ENCODE measurements around the gene S1PR1.
"Not testable (repeated sequence)": the region's sequence is repeated elsewhere in the genome, so short reads cannot be mapped to it uniquely, and the experiment has no call there.

S1PR1 gene

DNA sequence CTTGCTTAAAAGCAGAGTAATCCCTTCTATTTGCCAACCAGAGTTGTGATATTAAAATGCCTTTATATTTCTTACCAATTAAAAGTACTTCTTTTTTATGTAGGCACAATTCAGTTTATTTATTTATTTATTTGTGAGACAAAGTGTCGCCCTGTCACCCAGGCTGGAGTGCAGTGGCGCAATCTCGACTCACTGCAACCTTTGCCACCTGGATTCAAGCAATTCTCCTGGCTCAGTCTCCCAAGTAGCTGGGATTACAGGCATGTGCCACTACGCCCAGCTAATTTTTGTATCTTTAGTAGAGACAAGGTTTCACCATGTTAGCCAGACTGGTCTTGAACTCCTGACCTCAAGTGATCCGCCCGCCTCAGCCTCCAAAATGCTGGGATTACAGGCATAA is 17.9 kb upstream of the S1PR1 start:
- not testable (repeated sequence) for DNase-seq

DNA sequence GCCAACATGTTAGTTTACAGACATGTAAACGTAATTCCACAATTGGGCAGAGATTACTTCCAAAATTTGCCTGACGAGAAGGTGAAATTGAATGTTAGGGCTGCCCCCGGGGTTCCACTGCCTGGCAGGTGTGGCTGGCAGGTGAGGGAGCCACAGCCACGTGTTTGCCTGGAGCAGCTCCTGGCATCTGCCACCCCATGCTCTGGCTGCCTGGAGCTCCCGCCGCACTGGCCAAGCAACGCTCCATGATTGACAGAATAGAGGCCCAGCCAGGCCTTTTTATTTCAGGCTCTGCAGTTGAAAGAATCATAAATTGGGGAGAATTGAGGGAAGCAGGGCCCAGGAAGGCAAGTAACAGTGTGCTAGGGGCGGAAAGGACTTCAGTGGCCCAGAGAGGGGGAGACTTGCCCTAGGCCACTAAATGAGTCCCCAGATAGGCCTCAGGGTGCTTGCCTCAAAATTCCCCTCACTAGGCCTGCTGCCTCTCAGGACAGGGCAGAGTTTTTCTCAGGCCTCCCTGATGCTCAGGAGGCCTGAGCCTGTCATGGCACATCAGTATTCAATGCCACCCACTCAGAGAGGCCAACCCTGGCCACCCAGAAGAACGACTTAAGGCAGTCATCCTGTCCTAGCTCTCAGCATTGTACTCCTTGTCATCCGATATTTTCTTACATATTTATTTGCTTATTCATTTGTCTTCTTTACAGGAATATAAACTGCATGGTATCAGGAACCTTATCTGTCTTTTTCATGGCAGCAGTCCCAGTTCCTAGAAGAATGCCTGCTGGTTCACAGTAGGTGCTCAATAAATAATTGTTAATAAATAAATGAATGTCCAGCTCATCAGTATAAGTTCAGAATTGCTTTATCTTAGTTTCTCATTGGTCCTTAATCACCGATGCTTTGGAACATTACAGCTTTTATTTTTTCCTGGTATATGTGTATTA is 16.6 kb upstream of the S1PR1 start:
- DNase-seq = no peak

DNA sequence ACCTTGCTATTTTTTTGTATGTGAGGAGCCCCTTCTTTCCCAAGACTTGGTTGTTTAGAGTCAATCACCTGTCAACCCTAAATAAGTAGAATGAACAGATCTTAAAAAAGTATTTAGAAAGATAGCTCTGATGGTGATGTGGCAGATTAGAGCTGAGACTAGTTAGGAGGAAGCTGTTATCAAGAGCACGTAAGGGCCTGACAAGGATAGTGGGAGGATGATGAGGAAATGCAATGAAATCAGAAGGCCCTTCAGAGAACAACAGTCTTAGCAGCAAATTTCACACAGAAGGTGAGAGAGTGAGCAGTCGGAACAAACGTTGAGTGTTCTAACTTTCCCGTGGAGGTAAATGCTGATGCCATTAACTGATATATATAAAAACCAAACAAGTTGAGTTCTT is 15.9 kb upstream of the S1PR1 start:
- no peak for DNase-seq

DNA sequence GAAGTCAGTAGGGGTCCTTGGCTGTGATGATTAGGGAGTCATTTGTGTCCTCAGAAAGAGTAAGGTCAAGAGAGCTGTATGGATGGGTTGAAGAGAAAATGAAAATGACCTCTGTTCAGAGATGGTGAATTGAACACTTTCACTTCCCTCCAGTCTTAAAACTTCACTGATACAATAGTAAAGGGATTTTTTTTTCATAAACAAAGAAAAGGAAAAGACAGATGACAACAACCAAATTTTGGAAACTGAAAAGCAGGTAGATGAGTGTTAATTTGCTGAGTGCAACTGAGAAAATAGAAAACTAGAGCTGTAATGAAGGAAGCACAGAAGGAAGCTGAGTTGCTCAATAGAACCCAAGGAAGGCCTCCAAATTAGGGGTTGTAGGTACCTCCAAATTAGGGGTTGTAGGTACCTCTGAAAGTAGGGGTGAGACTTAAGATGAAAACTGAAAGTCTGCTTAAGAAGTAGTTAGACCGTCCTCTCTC is 14.8 kb upstream of the S1PR1 start:
- DNase-seq = no peak

DNA sequence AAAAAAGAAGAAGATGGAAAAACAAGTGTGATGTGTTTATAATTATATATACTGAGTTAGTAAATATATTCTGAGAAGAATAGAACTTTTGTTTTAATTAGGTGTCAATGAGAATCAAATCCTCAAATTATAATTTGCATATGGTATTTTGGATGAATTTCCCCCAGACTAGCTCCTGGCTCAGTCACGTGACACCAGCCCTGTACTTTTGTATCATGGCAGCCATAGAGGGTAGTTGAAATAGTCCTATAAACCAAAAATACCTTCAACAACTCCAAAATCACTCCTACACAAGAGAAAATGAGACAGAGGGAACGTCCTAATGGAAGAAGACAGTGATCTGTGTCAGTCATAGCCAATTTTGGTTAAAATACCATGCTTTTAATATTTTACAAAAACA is 9.0 kb upstream of the S1PR1 start:
- no peak for DNase-seq

DNA sequence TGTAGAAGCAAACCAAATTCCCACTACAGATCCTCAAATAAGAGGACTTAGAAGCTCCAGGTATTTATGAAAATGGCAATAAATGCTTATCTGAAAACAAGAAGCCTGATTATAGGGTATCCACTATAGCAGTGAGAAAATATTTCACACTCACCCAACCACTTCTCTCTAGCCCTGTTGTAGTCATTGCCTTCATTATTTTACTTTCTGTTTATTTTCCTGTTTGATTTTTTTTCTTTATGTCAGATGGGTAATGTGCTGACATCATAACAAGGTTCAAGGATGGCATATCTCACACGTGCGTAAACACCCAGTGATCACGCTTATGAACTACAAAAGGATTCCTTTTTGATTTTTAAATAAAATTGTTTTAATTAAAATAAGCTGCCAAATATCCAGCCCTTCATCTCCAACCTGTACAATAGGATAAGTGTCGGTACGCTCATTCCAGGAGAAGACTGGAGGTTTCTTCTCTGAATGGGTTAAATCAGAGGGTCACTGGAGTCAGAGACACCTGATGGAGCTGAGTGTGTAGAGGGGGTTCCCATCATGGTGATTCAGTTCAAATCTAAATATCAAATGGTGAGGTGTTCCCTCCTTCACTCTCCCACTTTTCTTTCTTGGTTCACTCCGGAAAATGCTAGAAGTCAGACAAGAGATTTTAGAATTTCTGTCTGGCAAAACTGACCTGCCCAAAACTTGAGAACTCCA is 8.2 kb upstream of the S1PR1 start:
- no peak for DNase-seq

DNA sequence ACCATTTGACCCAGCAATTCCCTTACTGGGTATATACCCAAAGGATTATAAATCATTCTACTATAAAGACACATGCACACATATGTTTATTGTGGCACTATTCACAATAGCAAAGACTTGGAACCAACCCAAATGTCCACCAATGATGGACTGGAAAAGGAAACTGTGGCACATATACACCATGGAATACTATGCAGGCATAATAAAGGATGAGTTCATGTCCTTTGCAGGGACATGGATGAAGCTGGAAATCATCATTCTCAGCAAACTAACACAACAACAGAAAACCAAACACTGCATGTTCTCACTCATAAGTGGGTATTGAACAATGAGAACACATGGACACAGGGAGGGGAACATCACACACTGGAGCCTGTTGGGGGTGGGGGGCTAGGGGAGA is 4.6 kb upstream of the S1PR1 start:
- DNase-seq = not testable (repeated sequence)

DNA sequence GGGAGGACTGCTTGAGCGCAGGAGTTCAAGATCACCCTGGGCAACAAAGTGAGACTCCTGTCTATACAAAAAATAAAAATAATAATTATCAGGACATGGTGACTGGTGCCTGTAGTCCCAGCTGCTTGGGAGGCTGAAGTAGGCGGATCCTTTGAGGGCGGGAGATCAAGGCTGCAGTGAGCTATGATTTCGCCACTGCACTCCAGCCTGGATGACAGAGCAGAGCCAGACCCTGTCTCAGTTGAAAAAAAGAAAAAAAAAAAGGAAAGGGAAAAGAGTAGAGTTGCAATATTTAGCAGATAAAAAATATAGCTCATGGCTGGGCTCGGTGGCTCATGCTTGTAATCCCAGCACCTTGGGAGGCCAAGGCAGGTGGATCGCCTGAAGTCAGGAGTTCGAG is 3.3 kb upstream of the S1PR1 start:
- DNase-seq = no peak

DNA sequence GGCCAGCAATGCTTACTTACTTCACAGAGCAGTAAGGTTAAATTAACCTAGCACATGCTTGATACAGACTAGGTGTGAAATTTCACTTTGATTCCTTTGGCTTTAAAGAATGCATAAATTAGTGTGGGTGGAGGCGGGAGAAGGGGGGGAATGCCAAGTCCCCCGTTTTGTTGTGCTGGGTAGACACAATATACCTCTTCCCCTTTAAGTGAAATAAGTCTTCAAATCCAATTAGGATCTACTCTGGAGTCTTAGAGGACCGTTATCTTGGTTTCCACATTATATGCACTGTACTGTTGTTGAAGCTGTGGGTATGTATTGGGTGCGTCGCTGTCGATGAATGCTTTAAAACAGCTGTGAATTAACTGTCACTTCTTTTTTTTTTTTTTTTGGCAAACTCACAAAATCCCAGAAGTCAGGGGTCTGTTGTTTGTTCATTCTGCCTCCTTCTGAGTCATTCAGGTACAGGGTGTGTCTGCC is 1.6 kb upstream of the S1PR1 start:
- DNase-seq = no peak

DNA sequence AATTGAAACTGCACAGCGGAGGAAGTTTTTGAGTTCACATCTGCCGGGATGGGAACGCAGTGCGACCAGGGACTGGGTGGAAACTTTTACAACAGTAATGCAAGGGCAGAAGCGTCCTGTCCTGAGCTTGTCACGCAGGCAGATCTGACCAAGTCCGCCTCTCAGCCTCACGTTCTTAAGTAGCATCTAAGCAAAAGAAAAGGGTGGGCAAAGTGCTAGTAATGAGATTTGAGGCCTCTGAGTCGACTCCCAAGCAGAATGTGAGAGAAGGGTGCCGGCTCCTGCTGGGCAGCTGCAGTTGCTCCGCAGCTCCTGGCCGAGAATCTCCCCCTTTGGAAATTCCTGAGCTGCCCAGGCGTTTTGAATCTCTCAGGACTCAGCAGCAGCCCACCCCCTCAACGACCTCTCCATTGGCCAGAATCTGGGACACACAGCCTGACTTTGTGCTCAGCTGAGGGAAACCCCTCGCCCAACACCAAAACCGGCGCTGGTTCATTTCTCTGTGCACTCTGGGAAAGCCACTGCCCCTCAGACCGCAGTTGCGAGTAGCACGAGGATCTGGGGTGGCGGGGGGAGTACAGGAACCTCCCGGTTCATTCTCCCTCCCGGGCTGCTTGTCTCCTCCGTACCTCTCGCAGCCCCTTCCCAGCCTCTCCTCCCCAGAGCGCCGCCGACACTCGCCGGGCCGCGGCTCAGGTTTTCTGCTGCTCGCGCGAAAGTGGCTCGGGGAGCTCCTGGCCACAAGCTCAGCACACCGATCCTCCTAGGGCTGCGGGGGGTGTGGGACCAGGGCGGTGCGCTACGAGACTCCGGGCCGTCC is 913 bp upstream of the S1PR1 start:
- peak; percentile 91 for DNase-seq

DNA sequence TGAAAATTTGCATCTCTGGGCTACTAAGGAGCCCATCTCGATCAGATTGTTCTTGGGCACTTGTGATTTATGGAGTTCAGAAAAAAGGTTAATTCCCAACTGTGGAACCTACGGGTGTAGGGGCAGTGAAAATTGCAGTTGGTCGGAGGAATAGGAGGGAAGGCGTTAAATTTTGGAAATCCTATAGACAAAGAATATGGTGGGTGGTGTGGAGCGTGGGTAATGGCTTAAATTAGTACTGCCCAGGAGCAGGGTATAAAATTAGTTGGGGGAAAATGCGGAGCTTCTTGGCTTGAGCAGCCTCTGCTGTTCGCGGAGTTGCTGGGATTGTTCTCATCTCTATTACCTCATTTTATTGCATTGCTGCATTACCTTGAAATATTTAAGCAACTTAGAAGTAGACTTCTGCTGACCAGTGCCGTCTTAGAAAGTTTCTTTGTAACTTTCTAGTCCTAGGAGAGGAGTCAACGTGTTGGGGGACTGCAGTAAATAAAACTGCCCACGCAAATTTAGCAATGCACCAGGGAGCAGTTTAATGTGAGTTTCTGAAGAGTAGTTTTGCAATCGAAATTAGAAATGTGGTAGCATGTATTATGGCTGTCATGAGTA is 514 bp downstream of the S1PR1 start:
- DNase-seq = peak; percentile 69

DNA sequence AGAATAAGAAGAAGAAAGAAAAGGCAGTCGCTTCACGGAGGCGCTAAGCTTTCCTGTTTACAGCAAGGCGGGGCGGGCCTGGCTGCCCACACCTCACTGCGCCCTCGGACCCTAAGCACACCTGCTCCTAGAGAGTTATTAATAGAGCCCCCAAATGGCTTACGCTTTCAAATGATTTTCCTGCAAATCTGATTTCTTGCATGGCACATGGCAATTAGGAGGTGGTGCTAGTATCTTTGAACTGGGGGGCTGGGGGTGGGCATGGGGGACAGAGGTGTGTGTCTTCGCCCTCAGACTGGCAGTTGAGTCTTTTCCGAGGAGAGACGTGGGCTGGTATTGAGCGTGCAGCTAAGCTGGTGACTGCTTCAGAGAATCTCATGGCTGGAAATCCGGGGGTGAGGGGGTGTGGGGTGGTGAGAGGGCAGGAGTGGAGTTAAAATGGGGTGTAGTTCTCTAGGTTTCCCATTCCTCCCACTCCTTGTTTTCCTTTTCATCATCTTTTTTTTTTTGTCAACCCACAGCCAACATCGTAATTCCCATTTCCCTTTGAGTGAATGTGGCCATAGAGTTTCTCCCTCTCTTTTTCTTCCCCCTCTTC is 1.3 kb downstream of the S1PR1 start:
- no peak for DNase-seq

DNA sequence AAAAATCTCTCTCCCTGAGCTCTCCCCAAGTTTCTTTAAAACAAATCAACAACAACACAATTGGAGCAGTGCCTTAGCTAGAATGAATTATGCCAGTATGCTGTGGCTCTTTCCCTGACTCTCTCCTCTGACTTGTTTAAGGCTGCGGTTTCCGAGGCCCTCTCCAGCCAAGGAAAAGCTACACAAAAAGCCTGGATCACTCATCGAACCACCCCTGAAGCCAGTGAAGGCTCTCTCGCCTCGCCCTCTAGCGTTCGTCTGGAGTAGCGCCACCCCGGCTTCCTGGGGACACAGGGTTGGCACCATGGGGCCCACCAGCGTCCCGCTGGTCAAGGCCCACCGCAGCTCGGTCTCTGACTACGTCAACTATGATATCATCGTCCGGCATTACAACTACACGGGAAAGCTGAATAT is 1.9 kb downstream of the S1PR1 start:
- peak; percentile 67 for DNase-seq

DNA sequence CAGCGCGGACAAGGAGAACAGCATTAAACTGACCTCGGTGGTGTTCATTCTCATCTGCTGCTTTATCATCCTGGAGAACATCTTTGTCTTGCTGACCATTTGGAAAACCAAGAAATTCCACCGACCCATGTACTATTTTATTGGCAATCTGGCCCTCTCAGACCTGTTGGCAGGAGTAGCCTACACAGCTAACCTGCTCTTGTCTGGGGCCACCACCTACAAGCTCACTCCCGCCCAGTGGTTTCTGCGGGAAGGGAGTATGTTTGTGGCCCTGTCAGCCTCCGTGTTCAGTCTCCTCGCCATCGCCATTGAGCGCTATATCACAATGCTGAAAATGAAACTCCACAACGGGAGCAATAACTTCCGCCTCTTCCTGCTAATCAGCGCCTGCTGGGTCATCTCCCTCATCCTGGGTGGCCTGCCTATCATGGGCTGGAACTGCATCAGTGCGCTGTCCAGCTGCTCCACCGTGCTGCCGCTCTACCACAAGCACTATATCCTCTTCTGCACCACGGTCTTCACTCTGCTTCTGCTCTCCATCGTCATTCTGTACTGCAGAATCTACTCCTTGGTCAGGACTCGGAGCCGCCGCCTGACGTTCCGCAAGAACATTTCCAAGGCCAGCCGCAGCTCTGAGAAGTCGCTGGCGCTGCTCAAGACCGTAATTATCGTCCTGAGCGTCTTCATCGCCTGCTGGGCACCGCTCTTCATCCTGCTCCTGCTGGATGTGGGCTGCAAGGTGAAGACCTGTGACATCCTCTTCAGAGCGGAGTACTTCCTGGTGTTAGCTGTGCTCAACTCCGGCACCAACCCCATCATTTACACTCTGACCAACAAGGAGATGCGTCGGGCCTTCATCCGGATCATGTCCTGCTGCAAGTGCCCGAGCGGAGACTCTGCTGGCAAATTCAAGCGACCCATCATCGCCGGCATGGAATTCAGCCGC is 2.5 kb downstream of the S1PR1 start:
- DNase-seq = no peak

DNA sequence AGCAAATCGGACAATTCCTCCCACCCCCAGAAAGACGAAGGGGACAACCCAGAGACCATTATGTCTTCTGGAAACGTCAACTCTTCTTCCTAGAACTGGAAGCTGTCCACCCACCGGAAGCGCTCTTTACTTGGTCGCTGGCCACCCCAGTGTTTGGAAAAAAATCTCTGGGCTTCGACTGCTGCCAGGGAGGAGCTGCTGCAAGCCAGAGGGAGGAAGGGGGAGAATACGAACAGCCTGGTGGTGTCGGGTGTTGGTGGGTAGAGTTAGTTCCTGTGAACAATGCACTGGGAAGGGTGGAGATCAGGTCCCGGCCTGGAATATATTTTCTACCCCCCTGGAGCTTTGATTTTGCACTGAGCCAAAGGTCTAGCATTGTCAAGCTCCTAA is 3.2 kb downstream of the S1PR1 start:
- DNase-seq = no peak

DNA sequence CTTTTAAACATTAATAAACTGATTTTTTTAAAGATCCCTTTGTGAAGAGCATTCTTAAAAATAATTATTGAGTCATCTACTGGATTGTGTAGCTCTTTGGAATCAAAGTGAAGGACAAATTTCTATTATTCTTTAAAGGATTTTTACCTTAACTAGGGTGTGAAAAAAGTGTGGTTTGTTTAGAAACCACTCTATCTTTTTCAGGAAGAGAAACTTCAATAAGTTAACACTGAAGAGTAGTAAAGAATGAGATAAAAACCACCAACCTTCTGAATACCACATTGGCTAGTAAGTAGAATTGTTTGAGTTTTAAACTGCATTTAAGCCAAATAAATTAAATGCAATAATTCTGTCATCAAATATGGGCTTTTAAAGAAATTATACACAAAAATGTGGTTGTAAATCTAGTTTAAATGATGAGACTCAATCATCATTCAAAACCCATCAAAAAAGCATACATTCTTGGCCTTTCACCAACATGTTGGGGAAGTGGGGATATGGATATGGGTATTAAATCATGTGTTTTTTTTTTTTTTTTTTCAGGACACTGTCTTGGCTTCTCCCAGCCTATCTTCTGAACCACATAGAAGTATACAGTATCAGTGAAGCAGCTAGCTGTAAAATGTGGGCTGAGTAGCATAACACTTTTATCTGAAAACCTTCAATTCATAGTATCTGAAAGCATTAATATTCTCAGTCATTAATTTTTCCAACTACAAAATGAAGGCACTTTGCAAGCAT is 4.8 kb downstream of the S1PR1 start:
- DNase-seq = no peak

DNA sequence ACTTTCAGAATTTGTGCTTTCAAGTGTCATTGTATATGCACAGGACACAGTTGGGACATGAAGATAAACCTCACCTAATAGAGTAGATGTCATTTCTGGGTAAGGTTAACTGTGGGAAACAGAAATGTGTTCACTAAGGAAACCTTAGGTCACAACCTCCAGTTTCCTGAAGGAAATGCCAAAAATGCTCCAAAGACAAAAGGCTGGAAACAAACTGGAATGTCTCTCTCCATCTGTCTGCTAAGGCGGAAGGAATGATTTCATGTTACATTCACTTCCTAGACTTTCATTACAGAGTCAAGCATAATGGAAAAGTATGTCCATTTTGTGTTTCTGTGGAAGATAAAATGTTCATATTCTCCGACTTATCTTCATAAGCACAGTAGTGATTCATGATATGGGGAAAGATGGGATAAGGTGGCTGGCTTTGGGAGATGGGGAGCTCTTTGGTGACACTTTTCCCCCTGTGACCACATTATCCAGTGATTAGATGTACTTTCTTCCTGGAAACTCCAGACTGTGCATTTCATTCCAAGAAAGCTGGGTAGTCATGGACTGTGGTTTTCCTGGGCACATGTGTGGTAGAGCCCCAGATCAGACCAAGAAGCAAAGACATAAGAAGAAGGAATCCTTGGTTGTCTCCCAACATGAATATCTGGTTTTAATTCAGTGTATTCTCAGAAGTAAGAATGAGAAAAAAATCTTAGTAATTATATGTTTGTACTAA is 5.7 kb downstream of the S1PR1 start:
- no peak for DNase-seq

DNA sequence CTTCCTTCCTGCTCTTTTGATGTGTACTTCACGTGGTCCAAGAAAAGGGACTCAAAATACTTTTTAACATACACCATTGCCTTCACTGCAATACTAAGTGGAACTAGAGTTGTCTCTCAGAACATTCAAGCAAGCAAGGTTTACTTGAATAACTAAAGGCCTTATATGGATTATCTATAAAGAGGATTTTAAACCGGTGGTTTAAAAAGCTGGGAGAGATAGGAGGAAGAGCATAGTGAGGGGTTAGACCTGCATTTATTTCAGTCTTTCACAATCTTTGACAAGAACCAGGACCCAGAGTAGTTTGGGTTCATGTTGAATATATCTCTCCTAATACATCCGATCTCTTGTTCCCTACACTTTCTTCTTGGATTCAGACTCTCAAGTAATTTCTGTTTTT is 6.9 kb downstream of the S1PR1 start:
- no peak for DNase-seq

DNA sequence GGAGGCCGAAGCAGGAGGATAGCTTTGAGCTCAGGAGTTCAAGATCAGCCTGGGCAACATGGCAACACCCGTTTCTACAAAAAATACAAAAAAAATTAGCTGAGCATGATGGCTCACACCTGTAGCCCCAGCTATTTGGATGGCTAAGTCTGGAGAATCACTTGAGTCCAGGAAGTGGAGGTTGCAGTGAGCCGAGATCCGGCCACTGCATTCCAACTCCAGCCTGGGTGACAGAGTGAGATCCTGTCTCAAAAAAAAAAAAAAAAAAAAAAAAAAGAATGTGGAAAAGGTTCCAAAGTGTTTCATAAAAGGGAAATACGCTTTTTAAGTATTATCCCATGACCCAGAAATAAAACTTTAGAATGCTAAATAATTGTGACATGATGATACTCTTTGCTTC is 8.0 kb downstream of the S1PR1 start:
- no peak for DNase-seq

Measured in right kidney (tissue), 1 donor.